ENCODE data around the gene ORAI3. TPM values are rescaled to one million over a fixed set of nuclear protein-coding genes. Genes with fewer than 3 reads are reported as not detected.

Gene ORAI3
- total RNA-seq, 6 donors from 2014 or later: 22.2 to 33.9 (median 28.4) TPM

DNA sequence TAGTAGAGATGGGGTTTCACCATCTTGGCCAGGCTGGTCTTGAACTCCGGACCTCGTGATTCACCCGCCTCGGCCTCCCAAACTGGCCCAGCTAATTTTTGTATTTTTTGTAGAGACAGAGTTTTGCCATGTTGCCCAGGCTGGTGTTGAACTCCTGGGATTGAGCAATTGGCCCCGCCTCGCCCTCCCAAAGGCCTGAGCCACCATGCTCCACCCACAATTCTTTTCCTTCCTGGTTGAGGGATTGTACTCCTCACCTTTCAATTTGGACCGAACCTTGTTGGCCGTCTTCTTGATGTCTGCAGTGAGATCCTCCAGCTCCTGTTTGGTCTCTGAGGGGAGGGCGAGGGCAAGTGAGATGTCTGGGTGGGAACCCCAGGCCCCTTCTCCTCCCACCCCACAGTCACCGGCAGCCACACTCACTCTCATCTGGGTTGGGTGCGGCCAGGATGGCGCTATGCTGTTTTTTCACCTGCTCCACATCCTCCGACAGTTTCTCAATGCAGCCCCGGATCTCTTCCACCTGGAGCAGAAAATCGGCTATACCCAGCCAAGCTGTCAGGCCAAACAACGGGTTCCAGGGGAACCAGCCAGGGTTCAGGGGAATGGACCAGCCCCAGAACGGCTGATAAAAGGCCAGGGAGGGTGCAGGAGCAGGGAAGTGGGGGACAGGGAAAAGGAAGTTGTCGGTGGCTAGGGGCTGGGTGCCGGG lies 52.0 kb downstream of the ORAI3 start:
- no peak for TF ChIP-seq POLR2A (IDR thresholded peaks at IDR 0.05)
- no peak for TF ChIP-seq POLR2AphosphoS5 (IDR thresholded peaks at IDR 0.05)
- TF ChIP-seq EP300 (IDR thresholded peaks at IDR 0.05): no peak
- no peak overlapping the region for H3K27ac ChIP-seq
- WGBS, 2 donors: 77 to 86% methylated on average over 19 of the region's 19 CpGs

DNA sequence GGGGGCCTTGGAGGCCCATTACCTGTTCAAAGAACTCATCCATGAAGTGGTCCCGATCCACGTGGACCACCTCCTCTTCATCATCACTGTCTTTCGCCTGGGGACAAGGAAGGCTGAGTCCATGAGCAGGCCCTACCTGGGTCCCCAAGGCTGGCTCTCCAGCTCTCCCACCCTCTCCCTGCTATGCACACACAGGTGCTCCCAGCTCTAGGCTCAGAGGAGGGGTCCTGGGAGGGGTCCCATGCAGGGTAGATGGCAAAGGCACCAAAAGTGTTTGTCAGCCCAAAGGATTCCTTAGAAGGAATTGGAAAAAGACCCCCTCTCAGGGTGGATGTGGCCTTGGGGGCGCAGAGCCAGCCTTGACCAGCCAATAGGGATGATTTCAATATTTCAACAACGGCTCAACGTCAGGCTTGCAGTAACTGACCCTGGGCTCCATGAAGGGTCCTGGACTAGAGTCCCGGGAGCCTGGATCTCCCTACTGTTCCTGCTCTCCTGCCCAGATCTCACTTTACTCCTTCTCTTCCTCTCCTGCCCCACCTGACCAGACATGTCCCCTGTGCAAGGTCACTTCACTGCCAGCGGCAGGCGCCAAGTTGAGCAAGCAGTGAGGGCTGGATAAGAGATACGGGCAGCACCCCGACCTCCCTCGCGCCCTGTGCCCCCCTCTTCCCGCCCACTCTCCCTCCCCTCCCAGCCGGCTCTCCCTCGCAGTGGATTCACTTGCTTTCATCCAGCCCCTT lies 52.8 kb downstream of the ORAI3 start:
- H3K4me3 ChIP-seq: no peak overlapping the region
- H3K9me3 ChIP-seq: no peaks in the 10 kb centered on the region
- H3K36me3 ChIP-seq: no peaks in the 10 kb centered on the region
- TF ChIP-seq POLR2A (IDR thresholded peaks at IDR 0.05) (no peak), EP300 (IDR thresholded peaks at IDR 0.05) (no peak), POLR2AphosphoS5 (IDR thresholded peaks at IDR 0.05) (no peak)
- TF ChIP-seq, protein P1, sequence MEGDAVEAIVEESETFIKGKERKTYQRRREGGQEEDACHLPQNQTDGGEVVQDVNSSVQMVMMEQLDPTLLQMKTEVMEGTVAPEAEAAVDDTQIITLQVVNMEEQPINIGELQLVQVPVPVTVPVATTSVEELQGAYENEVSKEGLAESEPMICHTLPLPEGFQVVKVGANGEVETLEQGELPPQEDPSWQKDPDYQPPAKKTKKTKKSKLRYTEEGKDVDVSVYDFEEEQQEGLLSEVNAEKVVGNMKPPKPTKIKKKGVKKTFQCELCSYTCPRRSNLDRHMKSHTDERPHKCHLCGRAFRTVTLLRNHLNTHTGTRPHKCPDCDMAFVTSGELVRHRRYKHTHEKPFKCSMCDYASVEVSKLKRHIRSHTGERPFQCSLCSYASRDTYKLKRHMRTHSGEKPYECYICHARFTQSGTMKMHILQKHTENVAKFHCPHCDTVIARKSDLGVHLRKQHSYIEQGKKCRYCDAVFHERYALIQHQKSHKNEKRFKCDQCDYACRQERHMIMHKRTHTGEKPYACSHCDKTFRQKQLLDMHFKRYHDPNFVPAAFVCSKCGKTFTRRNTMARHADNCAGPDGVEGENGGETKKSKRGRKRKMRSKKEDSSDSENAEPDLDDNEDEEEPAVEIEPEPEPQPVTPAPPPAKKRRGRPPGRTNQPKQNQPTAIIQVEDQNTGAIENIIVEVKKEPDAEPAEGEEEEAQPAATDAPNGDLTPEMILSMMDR (IDR thresholded peaks at IDR 0.05): no peak
- peaks cover 9 to 13% (median 12%) of the 10 kb centered on the region in 4 donors for H3K4me1 ChIP-seq
- no peak overlapping the region for H3K27ac ChIP-seq
- no peaks in the 10 kb centered on the region for H3K27me3 ChIP-seq
- WGBS, 2 donors: 64 to 67% methylated on average over 15 to 16 of the region's 16 CpGs
- no peak for ATAC-seq (ENCODE audit: low FRiP score in 2 of 2)
- no peak for DNase-seq

More for the DNA sequence above, 52.0 kb downstream of the ORAI3 start:
- Histone ChIP-seq H3K4me3 (no peak overlapping the region), H3K36me3 (no peaks in the 10 kb centered on the region), H3K9me3 (no peaks in the 10 kb centered on the region), H3K4me1 (peaks cover 14 to 17% (median 15%) of the 10 kb centered on the region in 4 donors), H3K27me3 (no peaks in the 10 kb centered on the region)
- ATAC-seq (ENCODE audit: low FRiP score in 2 of 2) (no peak), DNase-seq (no peak)

DNA sequence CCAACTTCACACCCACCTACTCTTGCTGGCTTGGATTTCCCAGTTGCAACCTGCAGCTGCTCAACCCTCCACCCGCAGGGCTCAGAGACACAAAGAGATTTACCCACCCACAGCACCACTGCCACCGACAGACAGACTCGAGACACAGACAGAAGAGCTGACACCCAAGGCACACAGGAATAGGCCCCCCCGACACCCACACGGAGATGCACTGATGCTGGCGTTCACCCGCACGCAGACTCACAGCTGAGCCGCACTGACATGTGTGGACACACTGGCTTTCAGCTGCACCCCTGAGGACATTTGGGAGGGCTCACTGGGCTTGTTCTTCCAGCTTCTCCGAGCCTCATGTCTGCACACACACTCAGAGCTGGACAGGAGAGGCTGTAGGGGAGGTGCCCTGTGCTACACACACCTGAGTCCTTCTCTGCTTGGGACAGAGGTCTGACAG lies 53.4 kb downstream of the ORAI3 start:
- no peak for DNase-seq
- no peak for TF ChIP-seq POLR2AphosphoS5 (IDR thresholded peaks at IDR 0.05)
- no peak for TF ChIP-seq EP300 (IDR thresholded peaks at IDR 0.05)
- no peak for TF ChIP-seq POLR2A (IDR thresholded peaks at IDR 0.05)
- TF ChIP-seq, protein P1 (IDR thresholded peaks at IDR 0.05): no peak
- ATAC-seq (ENCODE audit: low FRiP score in 2 of 2): no peak
- 71 to 78% methylated on average over 1 to 10 of the region's 10 CpGs for WGBS, 2 donors
- no peak overlapping the region for H3K4me3 ChIP-seq
- peaks cover 3 to 7% (median 6%) of the 10 kb centered on the region in 4 donors for H3K4me1 ChIP-seq
- no peaks in the 10 kb centered on the region for H3K36me3 ChIP-seq
- no peak overlapping the region for H3K27ac ChIP-seq
- no peaks in the 10 kb centered on the region for H3K9me3 ChIP-seq
- H3K27me3 ChIP-seq: no peaks in the 10 kb centered on the region

DNA sequence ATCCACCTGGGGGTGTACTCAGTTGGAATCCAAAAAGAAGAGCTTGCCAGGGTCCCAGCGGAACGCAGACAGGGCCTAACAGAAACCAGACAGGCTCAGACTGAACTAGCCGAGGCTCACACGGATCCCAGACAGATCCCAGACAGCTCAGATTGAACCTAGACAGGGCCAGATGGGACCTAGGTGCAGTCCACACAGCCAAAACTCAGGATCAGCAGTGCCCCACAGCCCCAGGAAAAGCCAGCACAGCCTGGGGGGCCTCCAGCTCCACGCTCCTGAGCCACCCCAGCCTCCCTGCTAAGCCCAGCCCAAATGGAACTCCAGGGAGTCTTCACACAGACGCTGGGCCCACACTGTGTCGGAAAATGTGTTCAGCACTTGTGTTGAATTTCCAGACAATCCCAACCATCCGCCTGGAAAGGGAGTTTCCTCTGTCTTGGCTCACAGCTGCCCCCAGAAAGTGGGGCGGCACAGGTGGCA lies 54.0 kb downstream of the ORAI3 start:
- H3K27me3 ChIP-seq: no peaks in the 10 kb centered on the region
- H3K27ac ChIP-seq: no peak overlapping the region
- WGBS, 2 donors: 67 to 87% methylated on average over 3 to 9 of the region's 9 CpGs
- peaks cover 0 to under 1% (median under 1%) of the 10 kb centered on the region in 4 donors for H3K4me1 ChIP-seq
- no peaks in the 10 kb centered on the region for H3K9me3 ChIP-seq
- no peaks in the 10 kb centered on the region for H3K36me3 ChIP-seq
- no peak overlapping the region for H3K4me3 ChIP-seq
- DNase-seq (no peak), ATAC-seq (ENCODE audit: low FRiP score in 2 of 2) (peak in 1 of 2 donors; percentile 20)
- TF ChIP-seq EP300 (IDR thresholded peaks at IDR 0.05): no peak
- no peak for TF ChIP-seq POLR2AphosphoS5 (IDR thresholded peaks at IDR 0.05)
- no peak for TF ChIP-seq POLR2A (IDR thresholded peaks at IDR 0.05)
- TF ChIP-seq, protein P1 (IDR thresholded peaks at IDR 0.05): no peak

- no peak for DNase-seq
- no peak overlapping the region for H3K27ac ChIP-seq
- no peaks in the 10 kb centered on the region for H3K4me1 ChIP-seq
- no peak for ATAC-seq (ENCODE audit: low FRiP score in 2 of 2)
- H3K4me3 ChIP-seq: no peak overlapping the region
- TF ChIP-seq EP300 (IDR thresholded peaks at IDR 0.05) (no peak), POLR2A (IDR thresholded peaks at IDR 0.05) (no peak), POLR2AphosphoS5 (IDR thresholded peaks at IDR 0.05) (no peak)
- TF ChIP-seq, protein P1 (IDR thresholded peaks at IDR 0.05): no peak
- H3K36me3 ChIP-seq: no peaks in the 10 kb centered on the region
- H3K27me3 ChIP-seq: peaks cover 0 to 3% (median 0%) of the 10 kb centered on the region in 4 donors
- H3K9me3 ChIP-seq: no peaks in the 10 kb centered on the region
- 77 to 78% methylated on average over 6 of the region's 6 CpGs for WGBS, 2 donors
Measured at GRCh38 chr16:31003744-31004143, 54.9 kb downstream of the ORAI3 start.

All from upper lobe of left lung (tissue), 6 donors.